ENCODE data around the gene TMEM185B.
"Not testable (repeated sequence)": the region's sequence is repeated elsewhere in the genome, so short reads cannot be mapped to it uniquely, and the experiment has no call there.

The TMEM185B gene

DNA sequence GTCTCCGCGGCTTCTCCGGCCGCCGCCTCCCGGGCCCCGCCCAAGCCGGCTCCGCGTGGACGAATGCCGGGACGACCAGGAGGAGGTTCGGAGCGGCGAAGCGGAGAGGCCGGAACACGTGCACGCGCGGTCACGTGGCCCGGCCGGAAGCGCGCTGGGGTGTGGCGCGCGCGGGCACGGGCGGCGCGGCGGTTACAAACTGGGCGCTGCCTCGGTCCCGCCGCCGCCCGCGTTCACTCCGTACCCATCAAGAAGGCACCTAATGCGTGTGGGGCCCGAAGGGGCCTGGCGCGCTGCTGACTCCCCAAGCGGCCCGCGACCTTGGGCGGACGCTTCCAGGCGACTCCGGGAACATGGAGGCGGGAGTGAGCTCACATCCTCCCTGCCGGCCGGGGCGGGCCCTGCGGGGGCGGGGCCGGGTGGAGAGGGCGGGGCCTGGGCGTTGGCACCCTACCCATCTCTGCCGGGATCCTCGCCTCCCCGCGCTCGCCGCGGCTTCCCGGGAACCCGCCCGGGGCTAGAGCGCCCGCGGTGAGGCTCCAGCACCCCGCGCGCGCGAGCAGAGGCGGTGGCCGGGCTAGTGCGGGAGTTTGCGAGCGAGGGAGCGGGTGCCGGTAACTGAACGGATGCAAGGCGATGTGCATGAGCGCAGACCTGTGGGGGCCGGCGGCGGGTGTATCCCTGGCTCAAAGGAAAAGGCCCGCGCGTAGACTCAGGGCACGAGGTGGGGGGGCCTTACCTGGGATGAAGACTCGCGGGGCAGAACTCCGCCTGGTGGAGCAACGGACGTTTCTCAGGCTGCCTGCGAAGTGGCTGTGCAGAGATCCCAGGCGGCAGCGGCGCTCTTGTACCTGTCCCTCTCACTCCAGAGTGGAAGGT, at the start of gene TMEM185B:
Gene TMEM185B (minus strand): TSS at position 367 of the 879 bp plus-strand sequence. CDS start 424 bp downstream, outside the sequence.
- peak; percentile 97 for DNase-seq (ENCODE audit: low spot score)

DNA sequence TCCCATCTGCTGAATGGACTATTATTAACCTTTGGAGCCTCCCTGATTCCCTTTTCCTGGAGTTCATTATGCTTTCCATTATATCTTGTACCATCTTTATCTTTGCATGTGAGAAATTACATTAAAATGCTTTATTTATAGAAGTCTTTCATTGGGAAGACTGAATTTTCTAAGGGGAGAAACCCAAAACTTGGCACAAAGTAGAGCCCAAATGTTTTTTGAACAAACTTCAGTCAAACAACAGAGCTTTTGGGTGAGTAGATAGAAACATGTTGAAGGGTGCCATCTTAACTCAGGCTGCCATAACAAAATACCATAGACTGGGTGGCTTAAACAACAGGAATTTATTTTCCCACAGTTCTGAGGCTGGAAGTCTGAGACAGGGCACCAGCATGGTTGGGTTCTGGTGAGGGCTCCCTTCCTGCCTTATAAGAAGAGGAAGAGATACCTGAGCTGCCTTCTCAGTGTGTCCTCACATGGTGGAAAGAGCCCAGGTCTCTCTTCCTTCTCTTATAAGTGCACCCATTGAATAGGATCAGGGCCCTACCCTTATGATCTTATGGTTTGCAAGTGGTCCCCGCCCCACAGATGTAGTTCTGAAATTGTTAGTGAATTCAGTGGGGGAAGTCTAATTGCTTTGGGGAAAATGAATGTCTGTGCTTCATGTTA, 48.6 kb upstream of the TMEM185B start:
- DNase-seq (ENCODE audit: low spot score) = no peak

DNA sequence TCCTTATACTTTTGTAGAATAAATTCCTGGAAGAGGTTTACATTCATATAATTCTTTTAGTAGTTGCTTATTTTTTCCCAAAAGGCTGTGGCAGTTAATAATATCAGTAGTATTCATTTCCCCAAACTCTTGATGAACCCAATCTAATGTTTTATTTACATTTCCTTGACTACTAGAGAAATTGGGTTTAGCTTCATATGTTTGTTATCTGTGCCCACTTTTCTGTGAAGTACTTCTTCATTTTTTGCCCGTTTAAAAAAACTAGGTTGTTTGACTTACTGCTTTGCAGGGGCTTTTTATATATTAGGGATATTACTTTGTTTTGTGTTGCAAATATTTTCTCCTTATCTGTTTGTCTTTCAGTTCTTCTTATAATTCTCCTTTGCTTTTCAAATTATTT, 46.6 kb upstream of the TMEM185B start:
- no peak for DNase-seq (ENCODE audit: low spot score)

DNA sequence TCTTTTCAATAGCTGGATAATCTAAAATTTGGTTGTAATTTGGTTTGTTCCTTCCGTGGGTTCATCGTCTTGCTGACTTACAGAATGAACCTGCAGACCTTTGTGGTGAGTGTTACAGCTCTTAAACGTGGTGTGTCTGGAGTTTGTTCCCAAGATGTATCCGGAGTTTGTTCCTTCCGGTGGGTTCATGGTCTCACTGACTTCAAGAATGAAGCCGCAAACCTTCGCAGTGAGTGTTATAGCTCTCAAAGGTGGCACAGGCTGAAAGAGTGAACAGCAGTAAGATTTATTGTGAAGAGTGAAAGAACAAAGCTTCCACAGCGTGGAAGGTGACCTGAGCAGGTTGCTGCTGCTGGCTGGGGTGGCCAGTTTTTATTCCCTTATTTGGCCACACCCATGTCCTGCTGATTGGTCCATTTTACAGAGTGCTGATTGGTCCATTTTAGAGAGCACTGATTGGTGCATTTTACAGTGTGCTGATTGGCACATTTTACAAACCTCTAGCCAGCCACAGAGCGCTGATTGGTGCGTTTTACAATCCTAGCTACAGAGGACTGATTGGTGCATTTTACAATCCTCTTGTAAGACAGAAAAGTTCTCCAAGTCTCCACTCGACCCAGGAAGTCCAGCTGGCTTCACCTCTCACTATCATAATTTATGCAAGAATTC, 46.0 kb upstream of the TMEM185B start:
- no peak for DNase-seq (ENCODE audit: low spot score)

DNA sequence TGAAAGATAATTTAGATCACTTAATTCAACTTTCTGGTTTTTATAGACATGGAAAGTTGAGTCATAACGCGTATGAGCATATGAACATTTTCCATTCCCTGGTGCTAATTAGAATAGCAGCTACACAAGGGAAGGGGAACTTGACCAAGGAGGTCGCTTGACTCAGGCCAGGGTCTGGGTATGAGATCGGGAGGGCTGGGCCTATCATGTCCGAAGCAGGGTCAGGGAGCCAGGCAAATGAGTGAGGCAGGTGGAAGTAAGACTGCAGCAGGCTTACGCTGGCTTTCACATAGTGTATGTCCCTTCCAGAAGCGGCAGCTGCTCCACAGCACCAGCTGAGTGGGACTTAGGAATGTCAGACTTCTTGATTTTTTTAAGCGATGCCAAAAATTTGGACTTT, 44.1 kb upstream of the TMEM185B start:
- DNase-seq (ENCODE audit: low spot score) = no peak

DNA sequence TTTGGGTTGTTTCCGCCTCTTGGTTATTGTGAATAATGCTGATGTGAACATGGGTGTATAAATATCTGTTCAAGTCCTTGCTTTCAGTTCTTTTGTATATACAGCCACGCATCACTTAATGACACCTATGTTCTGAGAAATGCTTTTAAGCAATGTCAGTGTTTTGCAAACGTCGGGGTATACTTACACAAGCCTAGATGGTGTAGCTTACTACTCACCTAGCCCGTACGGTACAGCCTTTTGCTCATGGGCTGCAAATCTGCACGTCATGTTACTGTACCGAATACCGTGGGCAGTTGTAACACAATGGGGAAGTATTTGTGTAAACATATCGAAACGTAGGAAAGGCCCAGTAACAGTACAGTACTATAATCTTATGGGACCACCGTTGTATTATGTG, 41.8 kb upstream of the TMEM185B start:
- no peak for DNase-seq (ENCODE audit: low spot score)

DNA sequence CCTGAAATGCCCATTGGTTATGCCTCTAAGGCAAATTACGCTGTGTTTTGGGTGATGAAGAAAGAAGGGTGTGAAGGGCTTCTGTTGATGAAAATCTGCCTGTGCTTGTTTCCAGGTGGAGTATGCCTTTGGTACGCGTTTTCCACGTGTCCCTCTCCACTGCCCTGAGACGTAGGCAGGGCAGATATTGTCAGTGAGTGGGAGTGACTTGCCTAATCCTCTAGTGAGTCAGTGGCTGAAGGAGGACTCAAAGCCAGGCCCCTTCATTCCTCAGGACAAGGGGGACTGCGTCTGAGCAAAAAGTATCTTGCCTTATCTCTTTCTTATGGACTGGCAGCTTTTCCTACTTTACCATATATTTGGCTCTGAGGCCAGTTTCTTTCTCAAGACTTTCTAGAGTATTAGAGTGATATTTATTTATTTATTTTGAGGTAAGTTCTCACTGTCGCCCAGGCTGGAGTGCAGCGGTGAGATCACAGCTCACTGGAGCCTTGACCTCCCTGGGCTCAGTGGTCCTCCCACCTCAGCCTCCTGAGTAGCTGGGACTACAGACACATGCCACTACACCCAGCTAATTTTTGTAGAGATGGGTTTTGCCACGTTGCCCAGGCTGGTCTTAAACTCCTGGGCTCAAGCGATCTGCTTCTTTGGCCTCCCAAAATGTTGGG, 39.7 kb upstream of the TMEM185B start:
- DNase-seq (ENCODE audit: low spot score) = peak; percentile 30

DNA sequence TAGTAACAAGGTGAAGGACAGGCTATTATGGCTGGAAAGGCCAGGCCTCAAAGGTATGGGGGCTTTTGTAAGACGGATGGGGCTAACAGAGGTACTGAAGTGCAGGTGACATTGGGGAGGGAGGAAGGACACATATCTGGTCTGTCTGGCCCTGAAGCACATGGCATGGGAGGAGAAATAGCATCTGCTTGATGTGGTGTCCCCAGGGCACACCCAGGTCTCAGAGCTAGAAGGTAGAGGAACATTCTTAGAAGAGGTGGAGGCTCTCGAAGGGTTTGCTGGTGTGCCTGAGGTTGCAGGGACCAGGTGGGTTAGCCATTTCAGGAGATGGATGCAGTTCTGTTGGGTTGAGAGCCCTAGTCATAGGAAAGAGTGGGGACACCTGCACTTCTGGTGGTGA, 39.0 kb upstream of the TMEM185B start:
- no peak for DNase-seq (ENCODE audit: low spot score)

DNA sequence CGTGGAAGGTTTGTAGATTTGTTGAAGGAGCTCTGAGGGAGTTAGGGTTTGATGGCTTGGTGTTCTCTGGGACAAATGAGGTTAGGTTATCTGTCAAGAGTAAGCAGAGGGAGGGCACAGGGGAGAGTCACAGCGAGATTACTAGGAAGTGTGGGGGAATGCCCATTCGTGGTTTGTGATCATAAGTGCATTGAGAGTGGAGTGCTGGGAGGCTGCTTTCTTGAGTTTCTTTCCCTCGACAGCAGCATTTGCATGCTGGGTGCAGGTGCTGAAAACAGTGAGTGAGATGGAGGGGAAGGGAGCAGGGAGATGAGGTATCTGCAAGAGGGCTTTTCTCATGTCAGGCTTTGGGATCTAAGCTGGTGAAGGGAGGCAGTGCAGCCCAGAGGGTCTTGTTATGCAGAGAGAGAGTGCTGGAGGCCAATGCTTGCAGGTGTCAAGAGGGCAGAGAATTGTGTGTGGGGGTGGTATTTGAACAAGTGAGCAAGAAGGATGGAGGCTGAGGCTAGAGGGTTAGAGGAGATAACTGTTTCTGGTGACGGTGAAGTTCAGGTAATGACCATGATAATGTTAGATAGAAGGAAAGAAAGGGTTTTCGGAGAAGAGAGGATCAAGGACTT, 38.3 kb upstream of the TMEM185B start:
- no peak for DNase-seq (ENCODE audit: low spot score)

DNA sequence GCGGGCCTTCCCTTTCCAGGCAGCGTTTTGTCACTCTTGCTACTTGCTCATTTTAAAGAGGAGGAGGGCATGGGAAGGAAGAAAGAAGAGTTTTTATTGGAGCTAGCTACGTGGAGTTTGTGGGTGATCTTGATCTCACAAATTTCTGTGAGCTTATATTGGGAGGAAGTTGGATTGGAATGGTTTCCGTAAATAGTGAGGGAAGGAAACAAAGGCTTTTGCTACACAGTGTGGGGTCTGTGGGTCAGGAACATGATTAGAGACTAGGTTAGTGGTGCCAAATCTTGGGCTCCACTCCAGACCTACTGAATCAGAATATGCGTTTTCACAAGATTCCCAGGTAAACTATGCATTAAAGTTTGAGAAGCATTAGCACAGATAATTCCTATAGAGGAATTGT, 37.5 kb upstream of the TMEM185B start:
- no peak for DNase-seq (ENCODE audit: low spot score)

DNA sequence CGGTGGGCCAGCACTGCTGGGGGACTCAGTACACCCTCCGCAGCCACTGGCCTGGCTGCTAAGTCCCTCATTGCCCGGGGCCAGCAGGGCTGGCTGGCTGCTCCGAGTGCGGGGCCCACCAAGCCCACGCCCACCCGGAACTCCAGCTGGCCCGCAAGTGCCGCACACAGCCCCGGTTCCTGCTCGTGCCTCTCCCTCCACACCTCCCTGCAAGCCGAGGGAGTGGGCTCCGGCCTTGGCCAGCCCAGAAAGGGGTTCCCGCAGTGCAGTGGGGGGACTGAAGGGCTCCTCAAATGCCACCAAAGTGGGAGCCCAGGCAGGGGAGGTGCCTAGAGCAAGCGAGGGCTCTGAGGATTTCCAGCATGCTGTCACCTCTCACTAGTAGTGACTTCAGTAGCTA, 36.7 kb upstream of the TMEM185B start:
- DNase-seq (ENCODE audit: low spot score) = not testable (repeated sequence)

DNA sequence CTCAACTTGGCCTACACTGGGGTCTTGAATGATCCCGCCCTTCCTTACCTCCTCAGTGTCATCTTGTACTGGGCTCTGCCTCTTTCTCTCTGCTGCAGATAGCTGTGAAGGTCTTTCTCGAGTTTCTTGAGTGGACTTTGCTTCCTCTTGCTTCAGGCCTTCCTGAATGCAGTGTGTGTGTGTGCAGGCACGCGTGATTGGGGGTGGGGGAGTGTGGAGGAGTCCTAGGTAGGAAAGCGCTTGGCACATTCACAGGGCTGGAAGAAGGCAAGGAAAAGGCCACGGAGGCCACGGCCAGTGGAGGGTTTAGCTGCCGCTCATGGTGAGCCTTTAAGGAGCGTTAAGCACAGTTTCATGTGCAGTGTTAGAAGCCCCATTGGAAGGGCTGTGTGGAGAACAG, 35.0 kb upstream of the TMEM185B start:
- no peak for DNase-seq (ENCODE audit: low spot score)

DNA sequence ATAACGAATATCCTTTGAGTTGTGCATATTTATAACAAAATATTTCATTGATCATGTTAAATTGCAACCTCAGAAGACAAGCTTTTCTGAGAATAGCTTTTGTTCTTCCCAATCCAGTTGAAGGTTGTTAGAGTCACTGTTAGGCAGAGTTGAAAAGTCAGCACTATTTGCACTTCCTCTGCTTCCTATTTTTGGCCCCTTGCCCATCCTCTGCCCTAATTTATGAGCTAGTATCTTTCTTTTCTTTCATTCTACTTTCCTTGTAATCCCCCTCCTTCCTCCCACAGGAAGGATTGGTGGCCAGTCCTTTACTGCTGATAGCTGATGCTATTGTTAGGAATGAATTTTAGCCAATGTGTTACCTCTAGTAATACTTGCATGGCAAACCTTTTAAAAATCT, 34.3 kb upstream of the TMEM185B start:
- DNase-seq (ENCODE audit: low spot score) = no peak

DNA sequence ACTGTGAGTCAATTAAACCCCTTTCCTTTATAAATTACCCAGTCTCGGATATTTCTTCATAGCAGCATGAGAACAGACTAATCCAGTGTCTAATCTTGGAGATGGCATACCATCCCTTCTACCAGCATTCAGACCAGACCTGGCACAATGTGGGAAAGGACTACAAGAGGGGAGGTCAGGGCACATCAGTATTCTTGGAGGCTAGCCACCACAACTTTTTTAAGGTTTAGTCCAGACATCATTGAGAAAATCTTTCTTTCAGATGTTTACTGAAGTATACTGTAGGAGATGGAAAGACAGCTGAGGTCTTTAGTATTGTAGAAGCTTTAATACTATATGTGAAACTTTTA, 33.4 kb upstream of the TMEM185B start:
- no peak for DNase-seq (ENCODE audit: low spot score)

DNA sequence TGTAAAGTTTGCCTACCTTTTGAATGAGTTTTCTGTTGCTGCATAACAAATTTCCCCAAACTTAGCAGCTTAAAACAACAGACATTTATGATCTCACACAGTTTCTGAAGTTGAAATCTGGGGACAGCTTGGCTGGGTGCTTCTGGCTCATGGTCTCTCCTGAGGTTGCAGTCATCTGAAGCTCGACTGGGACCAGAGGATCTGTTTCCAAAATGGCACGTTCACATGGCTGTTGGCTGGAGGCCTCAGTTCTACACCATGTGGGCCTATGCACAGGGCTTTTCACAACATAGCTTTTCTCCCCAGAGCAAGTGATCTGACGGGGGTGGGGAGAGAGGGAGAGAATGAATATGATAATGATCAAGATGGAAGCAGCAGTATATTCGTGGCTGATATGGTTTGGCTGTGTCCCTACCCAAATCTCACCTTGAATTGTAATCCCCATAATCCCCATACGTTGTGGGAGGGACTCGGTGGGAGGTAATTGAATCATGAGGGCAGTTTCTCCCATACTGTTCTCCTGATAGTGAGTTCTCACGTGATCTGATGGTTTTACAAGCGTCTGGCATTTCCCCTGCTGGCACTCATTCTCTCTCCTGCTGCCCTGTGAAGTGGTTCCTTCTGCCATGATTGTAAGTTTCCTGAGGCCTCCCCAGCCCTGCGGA, 32.9 kb upstream of the TMEM185B start:
- DNase-seq (ENCODE audit: low spot score) = no peak

DNA sequence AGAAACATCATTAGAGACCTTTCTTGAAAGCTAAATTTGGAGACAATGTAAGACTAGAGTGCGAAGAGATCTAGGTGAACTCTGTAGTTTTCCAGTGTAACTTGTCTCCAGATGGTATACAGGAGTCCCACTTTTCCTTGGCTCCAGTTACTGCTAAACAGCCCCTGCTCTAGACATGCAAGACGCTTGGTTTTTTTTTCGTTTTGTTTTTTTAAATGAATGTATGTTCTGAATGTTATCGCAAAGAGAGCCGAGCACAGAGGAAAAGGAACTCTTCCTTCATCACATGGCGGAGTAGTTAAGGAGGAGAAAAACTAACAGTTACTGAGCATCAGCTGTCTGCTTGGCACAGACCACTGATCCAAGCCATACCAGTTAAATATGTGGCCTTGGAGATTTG, 31.9 kb upstream of the TMEM185B start:
- no peak for DNase-seq (ENCODE audit: low spot score)

DNA sequence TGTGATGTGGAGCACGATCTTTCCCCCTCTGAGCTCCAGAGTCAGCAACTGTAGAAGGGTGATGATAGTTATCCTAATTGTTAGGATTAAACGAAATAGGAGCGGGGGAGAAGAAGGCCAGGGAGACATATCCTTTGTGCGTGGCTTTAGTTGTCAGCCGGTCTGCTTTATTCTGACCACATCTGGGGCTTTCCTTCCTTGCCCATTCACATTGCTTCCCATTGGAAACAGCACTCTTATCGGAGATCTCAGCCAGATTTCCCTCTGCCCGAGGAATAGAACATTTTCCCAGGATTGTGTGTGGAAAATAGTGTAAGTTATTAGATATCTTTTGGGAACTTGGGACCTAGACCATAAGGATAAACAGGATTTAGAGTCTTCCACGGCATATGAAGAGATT, 31.0 kb upstream of the TMEM185B start:
- no peak for DNase-seq (ENCODE audit: low spot score)

DNA sequence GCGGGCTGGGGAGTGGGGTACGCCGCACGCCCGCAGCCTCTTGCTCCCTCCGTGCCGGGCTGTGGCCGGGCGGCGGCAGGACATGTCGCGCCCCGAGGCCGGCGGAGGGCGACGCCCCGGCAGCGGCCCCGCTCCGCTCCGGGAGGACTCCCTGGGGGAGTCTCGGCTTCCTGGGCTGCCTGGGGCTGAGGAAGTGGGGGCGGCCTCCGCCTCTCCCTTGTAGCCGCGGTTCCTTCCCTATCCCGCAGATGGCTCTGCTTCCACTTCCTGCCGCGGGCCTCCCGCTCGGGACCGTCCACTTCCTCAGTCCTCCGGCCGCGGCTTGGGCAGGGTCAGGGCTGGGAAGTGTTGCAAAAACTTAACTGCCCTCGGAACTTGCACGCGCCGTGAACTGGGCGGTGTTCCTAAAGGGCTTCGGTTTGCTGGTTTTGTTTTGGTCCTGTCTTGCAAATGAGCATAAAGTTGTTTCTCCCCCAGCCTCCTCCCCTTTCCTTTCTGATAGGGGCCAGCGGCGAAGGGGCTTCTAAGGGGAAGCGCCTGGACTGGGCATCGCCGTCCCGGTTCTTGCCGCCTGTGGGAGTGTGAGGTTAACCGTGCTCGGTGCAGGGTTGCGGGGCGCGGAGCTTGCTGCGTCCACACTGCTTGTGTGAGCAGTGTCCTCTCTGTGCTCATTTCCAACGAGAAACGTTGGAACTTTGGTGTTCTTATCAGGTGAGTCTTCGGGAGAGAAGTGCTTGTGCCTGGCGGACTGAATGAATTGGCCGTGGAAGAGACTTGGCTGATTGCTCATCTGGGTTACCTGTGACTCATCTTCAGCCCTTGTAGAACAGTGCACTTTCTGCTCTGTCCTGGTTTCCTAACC, 30.1 kb upstream of the TMEM185B start:
- peak; percentile 80 for DNase-seq (ENCODE audit: low spot score)

DNA sequence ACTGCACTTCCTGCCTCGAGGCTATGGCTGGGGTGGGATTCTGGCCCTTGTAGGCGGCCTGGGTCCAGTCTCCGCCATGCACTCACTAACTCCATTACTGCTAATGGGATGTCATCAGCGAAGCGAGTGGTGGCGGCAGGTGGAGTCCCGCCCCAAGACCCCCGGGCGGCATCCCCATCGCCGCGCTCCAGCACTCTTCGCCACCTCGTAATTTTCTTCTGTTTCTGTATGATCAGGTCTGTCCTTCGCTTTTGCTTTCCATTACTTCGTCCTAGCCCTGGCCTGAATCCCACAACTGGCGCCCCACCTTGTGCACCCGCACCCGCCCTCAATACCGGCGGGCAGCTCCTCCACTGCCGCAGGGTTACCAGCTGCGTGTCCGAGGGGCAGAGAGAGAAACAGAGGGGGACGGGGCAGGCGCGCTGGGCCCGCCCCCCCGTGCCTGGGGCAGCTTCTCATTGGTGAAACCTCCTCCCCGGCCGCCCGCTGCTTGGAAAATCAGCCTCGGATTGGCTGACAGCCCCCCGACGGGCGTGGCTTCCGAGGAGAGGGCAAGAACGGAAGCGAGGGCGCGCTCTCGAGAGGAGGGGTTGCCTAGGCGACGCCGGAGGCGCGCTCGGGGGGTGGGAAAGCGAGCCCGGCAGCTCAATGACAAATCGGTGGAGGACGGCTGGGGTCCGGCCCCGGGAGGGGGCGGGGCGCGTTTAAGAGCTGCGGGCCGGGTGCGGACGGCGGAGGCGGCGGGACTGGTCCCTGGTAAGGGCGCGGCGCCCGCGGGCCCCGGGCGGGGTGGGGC, 29.2 kb upstream of the TMEM185B start, which contains the start of gene RALB:
Gene RALB (plus strand): TSS at position 628 of the 796 bp plus-strand sequence. CDS start 25,813 bp downstream, outside the sequence.
- DNase-seq (ENCODE audit: low spot score) = peak; percentile 99

DNA sequence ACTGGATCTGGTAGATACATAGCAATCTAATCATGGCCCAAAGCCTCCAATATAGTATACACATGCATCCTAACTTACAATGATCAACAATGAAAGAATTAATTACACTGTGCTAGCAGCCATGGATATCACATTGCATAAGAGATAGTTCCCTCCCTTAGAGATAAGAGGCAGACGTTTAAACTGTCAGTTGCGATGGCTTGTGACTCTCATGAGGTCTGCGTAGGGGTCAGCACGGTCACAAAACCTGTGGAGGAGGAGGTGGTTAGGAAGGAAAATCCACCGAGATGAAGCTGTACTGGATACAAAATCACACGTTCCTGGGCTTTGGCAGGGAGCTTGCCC, 28.7 kb upstream of the TMEM185B start:
- no peak for DNase-seq (ENCODE audit: low spot score)

Measured in AG08395 (cell line).